ENCODE results near the gene PLCB1.

The PLCB1 gene

DNA sequence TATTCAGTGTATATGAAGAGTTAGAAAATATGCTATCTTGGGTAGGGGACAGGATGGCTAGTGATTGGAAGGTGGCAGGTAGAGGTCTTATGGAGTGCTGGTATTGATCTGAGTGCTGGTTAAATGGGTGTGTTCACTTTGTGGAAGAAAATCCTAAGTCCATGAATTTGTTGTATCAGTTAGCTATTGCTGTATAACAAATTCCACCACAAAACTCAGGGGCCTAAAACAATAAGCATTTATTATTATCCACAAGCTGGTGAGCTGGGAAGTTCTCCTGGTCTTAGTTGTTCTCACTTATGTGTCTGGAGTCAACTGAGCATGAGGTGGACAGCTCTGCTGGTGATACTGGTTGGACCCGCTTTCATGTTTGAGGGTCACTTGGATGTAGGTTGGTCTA lies 724.6 kb downstream of the PLCB1 start:
- DNase-seq, result no peak

DNA sequence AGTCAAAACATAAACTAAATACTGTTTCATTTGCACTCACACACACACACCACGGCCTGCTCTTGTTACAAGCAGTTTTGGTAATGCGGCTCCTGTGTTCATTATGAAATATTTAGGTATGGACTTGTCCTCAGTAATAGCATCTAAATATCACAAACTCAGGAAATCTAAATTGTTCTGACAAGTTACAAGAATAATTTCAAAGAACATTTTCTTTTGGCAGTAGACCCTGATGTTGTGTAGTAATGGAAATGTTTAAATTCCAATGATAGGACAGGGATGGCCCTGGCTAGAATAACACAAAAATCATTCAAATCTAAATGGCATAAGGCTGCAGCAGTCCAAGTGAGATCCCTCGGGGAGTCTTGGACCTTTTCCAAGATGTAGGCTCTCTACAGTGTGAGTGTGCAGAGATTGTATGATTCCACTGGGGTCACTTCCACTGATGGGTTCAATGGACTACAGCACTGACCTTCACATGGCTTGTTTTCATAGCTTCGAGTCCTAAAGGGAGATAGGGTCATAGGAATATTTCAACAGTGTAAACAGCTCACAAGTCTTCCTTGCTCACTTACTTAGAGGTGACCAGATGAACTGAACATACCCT lies 726.2 kb downstream of the PLCB1 start:
- DNase-seq, result no peak

DNA sequence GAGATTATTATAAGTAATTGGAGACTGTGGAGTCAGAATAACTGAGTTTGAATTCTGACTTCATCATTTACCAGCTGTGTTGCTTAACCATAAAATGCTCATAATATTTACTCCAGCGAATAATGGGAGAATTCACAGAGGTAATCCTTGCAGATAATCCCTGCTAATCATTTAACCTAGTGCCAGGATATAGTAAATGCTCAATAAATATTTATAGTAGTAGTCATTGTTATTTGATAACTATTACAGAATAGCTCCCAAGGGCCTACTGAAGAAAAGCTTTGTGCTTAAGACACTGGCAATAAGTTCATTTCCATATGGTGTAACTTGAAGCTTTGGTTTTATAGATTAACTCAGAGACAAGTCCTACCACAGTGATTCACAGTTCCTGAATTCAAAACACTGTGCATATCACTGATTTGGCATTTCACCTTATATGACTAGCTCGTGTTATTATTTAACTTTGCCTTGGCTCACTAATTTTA lies 728.0 kb downstream of the PLCB1 start:
- no peak for DNase-seq

DNA sequence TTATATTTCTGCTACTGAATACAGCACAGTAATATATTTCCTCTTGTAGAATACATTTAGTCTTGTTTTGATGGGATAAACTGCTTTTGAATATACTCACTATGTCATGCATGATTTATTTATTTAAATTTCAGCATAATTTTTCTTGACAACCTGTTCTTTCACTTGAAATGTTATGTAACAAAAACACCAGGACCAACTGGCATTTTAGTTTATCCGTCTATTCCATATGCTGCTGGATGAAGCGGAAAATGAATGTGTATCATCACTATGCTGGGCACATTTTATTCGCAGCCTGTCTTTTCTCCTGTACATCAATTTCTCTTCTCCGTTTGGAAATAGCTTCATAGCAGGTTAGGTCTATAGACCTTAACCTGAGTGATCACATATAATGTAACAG lies 730.0 kb downstream of the PLCB1 start:
- DNase-seq, result no peak

DNA sequence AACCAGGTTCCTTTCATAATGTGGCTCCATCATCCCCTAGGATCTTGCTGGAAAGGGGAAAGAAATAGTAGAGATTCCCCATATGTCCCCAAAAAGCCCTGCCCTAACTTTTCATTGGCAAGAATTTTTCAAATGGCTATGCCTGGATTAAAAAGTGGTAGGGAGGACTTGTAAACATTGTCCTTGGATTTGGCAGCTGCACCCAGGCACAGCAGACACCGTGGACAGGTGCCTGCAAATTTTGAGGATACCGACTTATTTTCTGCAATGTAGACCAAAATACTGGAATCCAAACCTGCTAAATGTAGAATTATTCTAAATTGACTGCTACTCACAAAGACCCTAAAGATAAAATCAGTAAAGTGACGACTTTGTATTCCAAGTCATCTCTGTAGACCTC lies 733.6 kb downstream of the PLCB1 start:
- no peak for DNase-seq

DNA sequence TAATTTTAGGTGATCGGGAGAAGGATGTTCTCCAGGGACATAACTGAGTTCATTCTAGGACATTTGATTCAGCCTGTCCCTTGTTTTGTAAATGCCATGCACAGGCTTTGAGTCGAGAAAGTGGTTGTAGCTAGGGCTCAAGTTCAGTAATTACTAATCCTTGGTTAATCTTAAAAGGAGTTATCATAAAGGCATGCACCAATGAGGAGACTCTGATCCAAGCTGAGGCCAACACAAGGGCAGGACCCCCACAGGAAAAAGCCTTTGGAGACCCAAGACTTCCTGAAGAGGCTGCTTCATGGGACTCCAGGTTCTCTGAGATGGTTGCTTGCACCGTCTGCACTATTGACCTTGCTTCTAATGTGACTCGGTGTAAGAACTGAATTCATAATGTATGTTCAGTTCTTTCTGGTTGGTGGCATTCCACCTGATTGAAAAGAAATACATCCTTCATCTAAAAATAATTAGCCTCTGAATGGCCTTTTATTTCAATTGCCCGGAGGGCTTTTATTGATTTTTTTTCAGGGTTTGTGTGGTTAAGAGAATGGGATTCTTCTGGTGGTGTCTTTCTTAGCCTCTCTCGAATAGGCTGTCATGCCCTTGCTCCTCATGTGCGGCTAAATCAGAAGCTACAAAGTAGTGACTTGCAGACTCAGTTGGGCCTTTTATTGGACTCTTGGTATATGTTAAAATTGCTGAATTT lies 735.1 kb downstream of the PLCB1 start:
- DNase-seq, result no peak

DNA sequence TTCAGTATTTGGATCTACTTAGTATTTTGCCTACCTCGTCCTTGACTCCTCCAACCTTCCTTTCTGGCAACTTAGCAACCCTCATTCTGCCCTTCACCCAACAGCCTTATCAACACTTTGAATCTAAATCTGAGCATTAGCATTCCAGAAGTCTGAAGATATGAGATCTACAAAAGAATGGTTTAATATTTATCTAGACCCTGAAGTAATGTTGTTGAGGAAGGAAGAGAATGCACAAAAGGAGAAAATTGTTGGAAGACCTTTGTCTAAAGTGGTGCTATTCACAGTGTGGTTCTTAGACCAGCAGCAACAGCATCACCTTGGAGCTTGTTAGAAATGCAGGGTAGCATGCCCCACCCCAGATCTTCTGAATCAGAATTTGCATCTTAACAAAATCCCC lies 738.6 kb downstream of the PLCB1 start:
- DNase-seq, result no peak

DNA sequence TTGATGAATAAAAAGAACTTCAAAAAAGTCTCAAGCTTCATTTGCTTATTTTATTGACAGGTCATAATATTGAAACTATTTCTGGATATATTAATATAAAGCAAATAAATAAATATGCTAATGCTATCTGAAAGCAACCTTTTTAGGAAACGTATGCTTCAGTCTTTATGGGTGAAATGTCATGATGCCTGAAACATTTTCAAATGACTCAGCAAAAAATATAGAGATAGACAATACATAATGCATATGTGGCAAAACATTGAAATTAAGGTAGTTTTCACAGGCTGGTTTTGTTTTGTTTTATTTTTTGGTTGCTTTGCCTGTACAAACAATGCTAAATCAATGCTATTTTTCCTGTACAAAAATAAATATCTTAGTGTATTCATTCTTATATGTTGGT lies 742.4 kb downstream of the PLCB1 start:
- no peak for DNase-seq

DNA sequence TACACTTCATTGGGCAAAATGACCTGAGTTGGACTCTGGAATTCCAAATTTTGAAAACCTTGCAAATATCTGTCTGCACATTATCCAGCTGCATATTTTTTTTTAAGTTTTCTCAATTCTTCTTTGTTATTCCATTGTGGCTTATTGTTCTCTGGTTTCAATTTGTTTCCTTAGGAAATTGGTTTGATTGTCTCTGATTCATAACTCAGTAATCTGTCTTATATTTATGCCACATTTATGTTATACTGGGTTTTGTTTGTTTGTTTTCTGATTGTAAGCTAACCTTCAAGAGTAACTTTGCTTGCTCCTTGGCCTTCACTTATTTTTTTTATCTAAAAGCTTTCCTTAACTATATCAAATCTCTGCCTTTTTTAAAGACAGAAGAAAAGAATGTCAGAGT lies 743.5 kb downstream of the PLCB1 start:
- DNase-seq, result no peak

DNA sequence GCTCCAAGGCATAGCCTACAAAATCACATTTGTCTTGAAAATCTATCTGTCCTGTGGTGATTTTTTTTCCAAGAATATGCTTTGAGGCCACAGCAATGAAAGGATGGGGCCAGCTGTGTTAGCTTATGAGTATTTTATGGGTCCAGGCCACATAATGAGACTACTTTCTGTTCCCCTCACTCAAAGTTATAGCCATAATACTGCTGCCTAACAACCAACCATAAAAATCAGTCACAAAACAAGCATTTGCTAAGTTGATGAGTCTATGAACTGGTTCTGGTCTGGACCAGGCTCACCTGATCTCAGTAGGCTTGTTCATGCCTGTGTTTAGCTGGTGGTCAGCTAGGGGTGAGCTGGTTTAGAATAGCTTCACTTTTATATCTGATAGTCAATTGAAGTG lies 744.3 kb downstream of the PLCB1 start:
- no peak for DNase-seq

DNA sequence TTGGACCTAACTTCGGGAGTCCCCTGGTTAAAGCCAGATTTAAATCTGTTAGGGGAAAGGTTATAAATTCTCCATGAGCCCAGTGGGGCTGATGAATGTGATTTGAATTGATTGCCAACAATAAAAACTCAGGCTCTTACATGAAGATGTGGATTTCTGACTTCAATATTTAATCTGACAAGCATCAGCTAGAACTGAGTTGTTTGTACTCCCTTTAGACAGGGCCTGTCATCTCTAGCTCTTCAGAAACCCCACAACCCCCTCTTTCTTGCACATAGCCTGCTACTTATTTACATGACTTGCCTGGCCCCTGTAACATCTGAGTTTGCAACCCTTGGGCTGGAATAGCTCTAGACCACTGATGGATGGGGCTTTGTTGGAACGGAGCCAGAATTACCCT lies 745.2 kb downstream of the PLCB1 start:
- DNase-seq, result no peak

DNA sequence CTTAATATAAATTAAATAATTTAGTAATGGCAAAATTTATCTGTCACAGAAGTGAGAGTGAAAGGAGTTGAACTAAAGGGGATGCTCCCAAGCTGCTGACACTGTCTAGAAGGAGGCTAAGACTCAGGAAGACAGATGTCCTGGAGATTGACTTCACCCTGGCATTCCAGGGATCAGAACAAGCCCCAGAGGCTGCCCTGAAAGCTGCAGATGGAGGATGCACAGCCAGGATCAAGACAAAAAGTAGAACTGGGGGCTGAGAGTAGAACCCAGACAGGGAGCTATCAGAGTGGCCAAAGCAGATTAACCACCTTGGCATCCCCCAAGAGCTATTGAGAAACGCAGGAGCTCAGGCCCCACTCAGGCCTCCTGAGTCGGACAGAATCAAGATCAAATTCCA lies 747.6 kb downstream of the PLCB1 start:
- DNase-seq, result no peak

DNA sequence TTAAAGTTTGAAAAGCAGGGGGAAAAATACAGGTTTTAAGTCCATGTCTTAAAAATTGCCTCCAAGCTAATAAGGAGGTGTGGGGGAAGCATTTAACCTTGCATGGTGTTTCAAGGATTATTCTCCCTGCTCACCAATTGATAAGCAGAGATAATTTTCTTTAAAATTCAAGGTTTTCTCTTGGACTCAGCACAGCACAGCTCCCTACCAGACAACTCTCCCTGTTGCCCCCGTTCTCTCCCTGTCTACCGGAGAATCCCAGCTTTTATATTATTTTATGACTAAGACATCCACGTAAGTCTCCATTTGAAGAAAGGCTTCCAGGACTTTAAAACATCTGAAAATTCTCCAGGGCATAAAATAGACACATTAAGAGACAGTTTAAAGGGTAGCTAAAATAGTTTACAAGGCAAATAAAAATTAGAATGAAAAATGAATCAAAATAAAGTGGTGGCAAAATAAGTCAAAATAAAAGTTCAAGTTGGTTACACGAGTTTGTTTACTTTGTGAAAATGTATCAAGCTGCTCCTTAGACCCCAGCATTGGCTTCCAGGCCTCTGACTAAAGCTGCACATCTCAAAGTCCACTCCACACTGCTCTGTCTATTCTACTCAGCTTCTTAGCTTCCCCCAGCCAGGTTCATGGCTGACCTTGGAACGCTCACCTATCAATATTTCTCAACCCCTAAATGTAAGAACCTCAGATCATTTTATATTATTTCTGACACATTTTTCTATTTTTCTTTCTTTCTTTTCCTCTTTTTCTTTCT lies 748.2 kb downstream of the PLCB1 start:
- DNase-seq, result no peak

DNA sequence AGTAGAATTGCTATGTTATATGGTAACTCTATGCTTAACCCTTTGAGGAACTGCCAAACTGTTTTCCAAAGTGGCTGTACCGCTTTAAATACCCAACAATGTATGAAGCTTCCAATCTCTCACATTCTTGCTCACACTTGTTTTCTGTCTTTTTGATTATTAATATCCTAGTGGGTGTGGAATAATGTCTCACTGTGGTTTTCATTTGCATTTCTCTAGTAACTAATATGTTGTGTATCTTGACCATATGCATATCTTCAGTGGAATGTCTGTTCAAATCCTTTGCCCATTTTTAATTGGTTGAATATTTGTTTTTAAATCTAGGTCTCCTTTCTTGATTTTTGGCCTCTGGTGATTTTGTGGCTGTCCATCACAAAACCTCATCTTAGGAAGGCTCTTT lies 759.0 kb downstream of the PLCB1 start:
- DNase-seq, result no peak

DNA sequence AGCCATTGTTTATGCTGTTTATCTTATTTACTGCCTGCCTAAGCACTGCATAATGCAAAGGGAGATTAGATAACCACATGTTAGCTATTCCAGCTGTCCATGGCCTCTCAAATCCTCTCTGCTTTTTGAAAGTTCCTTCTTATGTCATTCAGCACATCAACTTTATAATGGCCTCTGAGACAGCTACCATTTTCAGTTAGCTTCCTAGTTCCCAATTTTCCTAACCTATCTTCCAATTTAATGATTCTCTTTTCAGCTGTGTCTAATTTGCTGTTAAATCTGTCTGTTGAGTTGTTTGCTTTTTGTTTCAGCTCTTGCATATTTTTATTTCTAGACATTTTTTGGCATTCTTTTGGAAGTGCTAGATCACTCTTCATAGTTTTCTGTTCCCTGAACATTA lies 763.4 kb downstream of the PLCB1 start:
- no peak for DNase-seq

DNA sequence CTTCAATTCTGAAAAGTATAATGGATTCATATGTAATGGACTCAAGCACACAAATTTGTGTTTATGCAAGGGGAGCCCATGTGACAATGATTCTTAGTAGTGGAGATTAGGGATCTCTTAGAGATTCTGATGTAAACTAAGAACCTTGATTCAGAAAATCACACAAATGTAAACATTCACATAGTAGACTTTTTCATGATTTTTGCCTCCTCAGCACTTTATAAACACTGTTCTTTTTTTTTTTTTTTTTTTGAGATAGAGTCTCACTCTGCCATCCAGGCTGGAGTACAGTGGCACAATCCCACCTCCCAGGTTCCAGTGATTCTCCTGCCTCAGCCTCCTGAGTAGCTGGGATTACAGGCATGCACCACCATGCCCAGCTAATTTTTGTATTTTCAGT lies 766.8 kb downstream of the PLCB1 start:
- DNase-seq, result no peak

DNA sequence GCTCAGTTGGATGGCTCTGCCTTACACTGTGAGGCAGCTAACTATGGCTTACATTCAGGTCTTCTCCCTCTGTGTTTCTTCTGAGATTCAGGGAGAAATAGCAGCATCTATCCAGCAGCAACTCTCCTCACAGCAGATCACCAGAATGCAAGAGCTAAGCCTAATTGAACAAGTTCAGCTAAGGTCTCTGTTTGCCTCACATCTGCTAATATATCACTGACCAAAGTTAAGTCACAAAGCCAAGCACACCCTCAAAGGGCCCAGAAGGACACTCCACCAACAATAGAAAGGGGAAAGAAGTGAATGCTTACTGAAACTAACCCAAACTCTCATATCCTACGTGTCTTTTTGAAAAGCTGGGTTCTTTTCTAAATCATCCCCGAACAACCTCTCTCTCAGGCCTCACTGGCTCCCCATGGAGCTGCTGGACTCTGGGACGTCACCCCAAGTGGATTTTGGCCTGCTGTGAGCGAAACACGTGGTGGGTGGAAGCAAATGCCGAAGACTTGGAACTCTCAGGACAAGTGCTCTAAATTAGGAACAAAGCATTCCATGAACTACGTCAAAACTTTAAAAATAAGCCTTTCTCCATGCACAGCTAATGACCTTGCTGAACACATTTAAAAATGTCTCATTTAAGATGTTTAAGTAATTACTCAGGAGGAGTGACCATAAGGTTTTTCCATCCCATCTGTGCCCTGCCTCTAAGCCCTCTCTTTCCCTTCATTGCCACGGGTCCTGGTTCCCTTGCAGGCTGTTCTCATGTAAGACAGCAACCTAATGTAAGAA lies 769.4 kb downstream of the PLCB1 start:
- DNase-seq, result no peak

DNA sequence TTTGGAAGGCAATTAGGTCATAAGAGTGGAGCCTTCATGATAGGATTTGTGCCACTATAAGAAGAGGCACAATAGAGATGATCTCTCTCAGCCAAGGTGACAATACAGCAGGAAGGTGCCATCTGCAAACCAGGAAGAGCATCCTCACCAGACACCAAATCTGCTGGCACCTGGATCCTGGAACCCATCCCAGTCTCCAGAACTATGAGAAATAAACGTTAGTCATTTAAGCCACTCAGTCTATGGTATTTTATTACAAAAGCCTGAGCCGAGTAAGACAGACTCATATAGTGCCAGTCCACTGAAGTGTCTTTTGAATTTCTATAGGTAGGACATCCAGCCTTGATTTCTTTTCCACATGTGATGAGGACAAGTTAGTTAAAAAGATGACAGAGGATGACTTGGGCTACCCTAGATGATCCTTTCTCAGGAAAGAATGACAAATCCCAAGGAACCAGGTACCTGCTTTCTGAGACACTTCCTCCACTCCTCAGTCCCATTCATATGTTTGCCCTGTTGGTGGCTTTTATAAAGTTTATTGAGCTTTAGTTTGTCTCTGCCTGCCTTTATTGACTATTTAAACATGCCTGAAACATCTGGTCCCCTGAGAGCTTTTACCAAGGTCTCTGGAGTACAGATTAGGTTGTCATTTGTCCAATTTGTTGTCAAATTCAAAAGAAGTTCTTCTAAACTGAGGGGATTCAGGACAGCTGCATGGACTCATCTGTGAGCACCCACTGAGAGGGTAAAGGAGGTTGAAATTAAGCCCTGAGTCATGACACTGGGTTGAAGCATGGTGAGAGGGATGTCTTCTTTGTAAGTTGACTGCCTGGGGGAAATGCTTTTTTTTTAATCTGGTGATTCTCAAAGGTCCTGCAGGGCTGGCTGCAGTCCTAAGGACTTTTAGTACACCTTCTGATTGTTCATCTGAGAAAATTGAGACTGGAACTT lies 771.9 kb downstream of the PLCB1 start:
- DNase-seq, result no peak

DNA sequence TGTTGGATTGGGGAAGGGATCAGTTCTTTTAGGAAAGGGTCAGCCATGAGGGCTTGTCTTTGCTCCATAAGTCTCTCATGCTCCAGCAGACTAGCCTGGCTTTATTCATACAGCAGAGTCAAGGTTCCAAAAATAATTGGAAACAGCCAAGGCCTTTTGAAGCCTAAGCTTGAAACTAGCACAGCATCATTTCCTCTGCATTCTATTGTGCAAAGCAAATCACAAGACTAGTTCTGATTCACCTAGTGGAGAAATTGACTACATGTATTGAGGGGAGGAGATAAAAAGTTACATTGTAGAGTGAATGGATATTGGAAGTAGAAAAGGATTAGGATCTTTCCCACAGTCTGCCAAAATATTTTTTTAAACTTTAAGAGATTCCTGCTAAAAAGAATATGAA lies 777.5 kb downstream of the PLCB1 start:
- DNase-seq, result no peak

DNA sequence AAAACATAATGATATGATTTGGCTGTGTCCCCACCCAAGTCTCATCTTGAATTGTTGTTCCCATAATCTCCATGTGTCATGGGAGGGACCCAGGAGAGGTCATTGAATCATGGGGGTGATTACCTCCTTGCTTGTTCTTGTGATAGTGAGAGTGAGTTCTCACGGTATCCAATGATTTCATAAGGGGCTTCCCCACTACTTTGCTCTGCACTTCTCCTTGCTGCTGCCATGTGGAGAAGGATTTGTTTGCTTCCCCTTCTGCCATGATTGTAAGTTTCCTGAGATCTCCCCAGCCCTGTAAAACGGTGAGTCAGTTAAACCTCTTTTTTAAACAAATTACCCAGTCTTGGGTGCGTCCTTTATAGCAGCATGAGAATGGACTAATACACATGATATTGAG lies 780.0 kb downstream of the PLCB1 start:
- no peak for DNase-seq

DNA sequence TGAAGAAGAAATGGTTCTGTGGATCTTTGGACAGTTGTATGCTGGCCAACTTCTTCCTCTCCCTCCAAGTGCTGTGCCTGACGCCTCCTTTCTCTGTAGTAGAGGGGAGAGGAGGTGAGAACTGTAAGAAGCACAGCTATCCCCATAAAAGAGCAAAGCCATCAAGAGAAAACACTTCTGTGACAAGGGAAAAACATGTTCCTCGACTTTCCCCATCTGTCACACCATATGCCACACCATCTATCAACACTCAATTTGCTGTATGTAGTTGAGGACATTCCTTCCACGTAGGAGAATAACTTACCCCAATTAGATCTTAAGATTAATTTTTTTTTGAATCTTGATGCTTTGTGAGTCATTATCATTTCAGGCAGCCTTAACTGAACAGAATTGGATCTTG lies 780.7 kb downstream of the PLCB1 start:
- no peak for DNase-seq

DNA sequence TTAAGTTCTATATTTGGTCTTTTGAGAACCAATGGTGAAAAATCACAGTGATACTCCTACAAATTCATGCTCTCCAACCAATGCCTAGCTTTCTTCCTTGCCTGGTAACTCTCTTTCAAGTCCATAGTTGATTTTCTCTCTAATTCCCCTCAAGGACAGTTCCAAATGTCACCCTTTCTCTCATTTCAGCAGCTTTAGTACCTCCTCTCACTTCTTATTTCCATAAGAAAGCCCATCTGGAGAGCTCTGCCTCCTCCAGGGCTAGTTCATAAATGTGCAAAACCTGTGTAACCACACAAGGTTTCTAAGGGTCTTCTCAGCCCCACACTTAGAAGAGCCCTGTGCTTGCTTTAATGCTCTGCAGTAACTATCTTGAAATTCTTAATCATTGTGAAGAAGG lies 781.4 kb downstream of the PLCB1 start:
- no peak for DNase-seq

Measured in T-helper 1 cell (primary cell).